Kidney (tissue), 14 donors: Measurements from ENCODE around the gene PECR. TPM values are rescaled to one million over a fixed set of nuclear protein-coding genes. Genes with fewer than 3 reads are reported as not detected.
"Not testable (repeated sequence)": the region's sequence is repeated elsewhere in the genome, so short reads cannot be mapped to it uniquely, and the experiment has no call there.

Source experiments
- DNase-seq, 5 donors: peaks; one replicate each; pipeline ENCODE4 v3.0.0-alpha.2; 2013 to 2020
- FAIRE-seq: peaks from 2 replicates; lab custom pipeline; 2012; peaks lifted over from hg19 to GRCh38; lab: Jason Lieb, UNC
- H3K27ac ChIP-seq, 2 donors: one replicate each; pipeline ENCODE4 v1.7.0; 2013; ENCODE audit warnings: low read depth in 2 of 2, low read length in 2 of 2, inconsistent platforms in 1 of 2
- H3K27me3 ChIP-seq: one replicate; pipeline ENCODE4 v1.7.1; 2013; ENCODE audit warnings: low read length, inconsistent platforms; ENCODE audit not compliant: control insufficient read depth, insufficient read depth
- H3K36me3 ChIP-seq, 3 donors: one replicate each; pipeline versions ENCODE4 v1.7.0 to v1.7.1; 2013; ENCODE audit warnings: low read length in 3 of 3, control low read depth in 1 of 3, inconsistent platforms in 1 of 3; ENCODE audit not compliant: insufficient read depth in 3 of 3, control insufficient read depth in 2 of 3
- H3K4me1 ChIP-seq, 3 donors: one replicate each; pipeline versions ENCODE4 v1.7.0 to v1.7.1; 2013; ENCODE audit warnings: low read length in 3 of 3, inconsistent platforms in 1 of 3, low read depth in 1 of 3; ENCODE audit not compliant: control insufficient read depth in 2 of 3, insufficient read depth in 2 of 3
- H3K4me3 ChIP-seq, 3 donors: one replicate each; pipeline versions ENCODE4 v1.7.0 to v1.8.1; 2013; ENCODE audit warnings: low read length in 3 of 3, control low read depth in 1 of 3, inconsistent platforms in 1 of 3
- H3K9ac ChIP-seq, 3 donors: one replicate each; pipeline versions ENCODE4 v1.7.0 to v1.7.1; 2013; ENCODE audit warnings: low read length in 3 of 3, control low read depth in 1 of 3, inconsistent platforms in 1 of 3
- H3K9me3 ChIP-seq, 3 donors: one replicate each; pipeline versions ENCODE4 v1.7.0 to v1.7.1; 2013; ENCODE audit warnings: low read length in 3 of 3, control low read depth in 1 of 3, inconsistent platforms in 1 of 3; ENCODE audit not compliant: control insufficient read depth in 2 of 3, insufficient read depth in 1 of 3
- CTCF ChIP-seq: IDR thresholded peaks from 3 replicates; pipeline ENCODE4 v1.5.1; 2012; ENCODE audit warnings: mild to moderate bottlenecking, moderate library complexity, borderline replicate concordance; ENCODE audit not compliant: insufficient read depth; ENCODE audit errors: extremely low read depth
- intact Hi-C: fragments of 100-400 bp; cut with DNase I; formaldehyde crosslinking; loops from one replicate; pipeline ENCODE4 v1.11.1; 2022
- polyA plus RNA-seq: library from polyadenylated mRNA; stranded (reverse); fragments of 350-450 nt; fragmentation: Illumina TruSeq; extraction: RNeasy Lipid Tissue Mini Kit (QIAGEN cat#74804); gene quantifications from one replicate; pipeline ENCODE4 v1.2.3, GENCODE V29; 2014; ENCODE audit warnings: low read depth, low replicate concordance; ENCODE audit not compliant: insufficient read depth
- total RNA-seq: library from RNA; stranded (reverse); fragmentation: NEBNext Ultra II Directional; extraction: Animal tissue kit (Norgen Biotek cat#: 25700); gene quantifications from one replicate; pipeline ENCODE4 v1.2.1, GENCODE V29; 2021
- donor health status: control.
- donor health status: control.
- donor health status: control.
- donor health status: control.
- donor health status: control.
- donor health status: DM: yes; HTN: yes; CAD: no.
- donor health status: Normal renal cell carcinoma (clear cell type).

The PECR gene
- total and polyA plus RNA-seq, 2 donors from 2014 or later = 28.4 to 36.0 TPM

- intact Hi-C loops = no loop called here
- DNase-seq = no peak
- no peak for TF ChIP-seq CTCF
- H3K4me1 ChIP-seq = peaks cover 6 to 9% (median 7%) of the 10 kb centered on the region in 3 donors
- peak overlapping the region; percentile 21 to 86 (median 76) for H3K9ac ChIP-seq
- H3K9me3 ChIP-seq = no peaks in the 10 kb centered on the region
- H3K36me3 ChIP-seq = no peaks in the 10 kb centered on the region
- no peak for FAIRE-seq
- H3K4me3 ChIP-seq = peak overlapping the region; percentile 53 to 88 (median 85)
- no peaks in the 10 kb centered on the region for H3K27me3 ChIP-seq
- peak overlapping the region in 1 of 2 donors; percentile 82 for H3K27ac ChIP-seq
These were observed 597 bp downstream of the PECR start for GRCh38 chr2:216081012-216081411.

DNA sequence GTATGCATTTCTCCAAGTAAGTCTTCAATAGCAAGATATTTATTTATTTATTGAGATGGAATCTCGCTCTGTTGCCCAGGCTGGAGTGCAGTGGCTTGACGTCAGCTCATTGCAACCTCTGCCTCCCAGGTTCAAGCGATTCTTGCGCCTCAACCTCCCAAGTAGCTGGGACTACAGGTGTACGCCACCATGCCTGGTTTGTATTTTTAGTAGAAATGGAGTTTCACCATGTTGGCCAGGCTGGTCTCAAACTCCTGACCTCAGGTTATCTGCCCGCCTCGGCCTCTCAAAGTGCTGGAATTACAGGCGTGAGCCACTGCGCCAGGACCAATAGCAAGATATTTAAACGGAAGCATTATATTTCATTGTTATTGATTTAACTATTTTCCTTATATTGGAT lies 1.6 kb downstream of the PECR start:
- H3K9me3 ChIP-seq, DNase-seq, H3K36me3 ChIP-seq, H3K27me3 ChIP-seq, H3K9ac ChIP-seq, intact Hi-C loops, H3K27ac ChIP-seq, H3K4me1 ChIP-seq, FAIRE-seq: not testable (repeated sequence)
- peak overlapping the region in 1 of 3 donors; percentile 88 for H3K4me3 ChIP-seq

GRCh38 chr2:216078776-216079175 lies 2.8 kb downstream of the PECR start:
- no peak for FAIRE-seq

More at GRCh38 chr2:216078776-216079175, 2.8 kb downstream of the PECR start:
- Histone ChIP-seq H3K27ac (peak overlapping the region in 1 of 2 donors; percentile 60), H3K9ac (no peak overlapping the region), H3K27me3 (no peaks in the 10 kb centered on the region), H3K4me3 (peak overlapping the region in 2 of 3 donors; percentile 1 to 41), H3K4me1 (peaks cover under 1 to 9% (median 9%) of the 10 kb centered on the region in 3 donors), H3K9me3 (no peaks in the 10 kb centered on the region), H3K36me3 (no peaks in the 10 kb centered on the region)
- no peak for DNase-seq
- intact Hi-C loops = no loop called here
- no peak for TF ChIP-seq CTCF
